WTC11 (cell line): ENCODE results near the gene KRT85. TPM values are rescaled to one million over a fixed set of nuclear protein-coding genes. Genes with fewer than 3 reads are reported as not detected.

Experiments used
- ATAC-seq: fragments of 200-7000 bp; cut with Tn5 transposase; 2 replicates; pipeline ENCODE4 v1.10.0; 2021; ENCODE audit warnings: mild to moderate bottlenecking, moderate library complexity
- CTCF ChIA-PET: fragments of 300-600 bp; sonication (Branson Sonifier 250); formaldehyde crosslinking; loops from one replicate; lab custom pipeline; 2021; ENCODE audit warnings: antibody characterized with exemption; lab: Charles Lee
- POLR2A ChIA-PET: fragments of 350-600 bp; sonication (Branson Sonifier 250); formaldehyde crosslinking; loops from one replicate; lab custom pipeline; 2021; ENCODE audit warnings: antibody characterized with exemption; lab: Charles Lee
- DNase-seq: peaks from one replicate; pipeline ENCODE4 v3.0.0; 2021; ENCODE audit warnings: low spot score
- H3K27ac Mint-ChIP-seq: 2 replicates; pipeline ENCODE4 v1.8.0; 2021; ENCODE audit warnings: mixed read lengths
- H3K27me3 Mint-ChIP-seq: 2 replicates; pipeline ENCODE4 v1.8.0; 2021; ENCODE audit warnings: low read depth, mild to moderate bottlenecking, moderate library complexity, mixed read lengths
- H3K36me3 Mint-ChIP-seq: 2 replicates; pipeline ENCODE4 v1.8.0; 2021; ENCODE audit warnings: mixed read lengths
- H3K4me1 Mint-ChIP-seq: 2 replicates; pipeline ENCODE4 v1.8.0; 2022; ENCODE audit warnings: mixed read lengths
- H3K4me3 Mint-ChIP-seq: 2 replicates; pipeline ENCODE4 v1.8.0; 2021; ENCODE audit warnings: mild to moderate bottlenecking, moderate library complexity, mixed read lengths
- H3K9me3 Mint-ChIP-seq: 2 replicates; pipeline ENCODE4 v1.8.0; 2021; ENCODE audit warnings: mixed read lengths
- FOXP1 ChIP-seq: sonication (generic); formaldehyde crosslinking; IDR thresholded peaks from 2 replicates; pipeline ENCODE4 v1.8.0; 2022; ENCODE audit warnings: missing genetic modification reagents, mild to moderate bottlenecking, moderate library complexity, borderline replicate concordance
- GABPB1 ChIP-seq: sonication (generic); formaldehyde crosslinking; IDR thresholded peaks from 2 replicates; pipeline ENCODE4 v1.8.1; 2023; ENCODE audit warnings: mild to moderate bottlenecking, missing genetic modification reagents
- IRF2 ChIP-seq: sonication (generic); formaldehyde crosslinking; IDR thresholded peaks from 2 replicates; pipeline ENCODE4 v1.8.0; 2022; ENCODE audit warnings: low read depth, missing genetic modification reagents, borderline replicate concordance
- JUN ChIP-seq: sonication (generic); formaldehyde crosslinking; IDR thresholded peaks from 2 replicates; pipeline ENCODE4 v1.8.0; 2023; ENCODE audit warnings: mild to moderate bottlenecking, missing genetic modification reagents
- RELA ChIP-seq: sonication (generic); formaldehyde crosslinking; IDR thresholded peaks from 2 replicates; pipeline ENCODE4 v1.8.1; 2022; ENCODE audit warnings: missing genetic modification reagents, mild to moderate bottlenecking, borderline replicate concordance
- SP1 ChIP-seq: sonication (generic); formaldehyde crosslinking; conservative IDR thresholded peaks from 2 replicates; pipeline ENCODE4 v1.8.1; 2022; ENCODE audit warnings: missing genetic modification reagents
- ZNF121 ChIP-seq: sonication (generic); formaldehyde crosslinking; IDR thresholded peaks from 2 replicates; pipeline ENCODE4 v1.8.0; 2023; ENCODE audit warnings: missing genetic modification reagents
- ZNF219 ChIP-seq: sonication (generic); formaldehyde crosslinking; IDR thresholded peaks from 2 replicates; pipeline ENCODE4 v1.8.0; 2023; ENCODE audit warnings: missing genetic modification reagents, mild to moderate bottlenecking, borderline replicate concordance
- total RNA-seq: library from RNA; stranded (reverse); gene quantifications from 3 replicates; pipeline ENCODE4 v1.2.3, GENCODE V29; 2021
- TF ChIP-seq, protein P1 (sequence below): sonication (generic); formaldehyde crosslinking; IDR thresholded peaks from 2 replicates; pipeline ENCODE4 v1.8.0; 2022; ENCODE audit warnings: mild to moderate bottlenecking, missing genetic modification reagents
- TF ChIP-seq, protein P2 (sequence below): fragments of 250-450 bp; sonication (Bioruptor Pico); IDR thresholded peaks from 2 replicates; pipeline ENCODE4 v1.9.0; 2021; ENCODE audit warnings: mild to moderate bottlenecking
- TF ChIP-seq, protein P3 (sequence below): fragments of 250-450 bp; sonication (Bioruptor Pico); conservative IDR thresholded peaks from 2 replicates; pipeline ENCODE4 v1.9.0; 2021; ENCODE audit warnings: mild to moderate bottlenecking
- TF ChIP-seq, protein P4 (sequence below): fragments of 250-450 bp; sonication (Bioruptor Pico); IDR thresholded peaks from 2 replicates; pipeline ENCODE4 v1.9.0; 2021; ENCODE audit warnings: mild to moderate bottlenecking, borderline replicate concordance
- TF ChIP-seq, protein P5 (sequence below): sonication (generic); formaldehyde crosslinking; IDR thresholded peaks from 2 replicates; pipeline ENCODE4 v1.8.1; 2022; ENCODE audit warnings: missing genetic modification reagents, borderline replicate concordance
- TF ChIP-seq, protein P6 (sequence below): sonication (generic); formaldehyde crosslinking; IDR thresholded peaks from 2 replicates; pipeline ENCODE4 v1.8.0; 2022; ENCODE audit warnings: mild to moderate bottlenecking, missing genetic modification reagents
- TF ChIP-seq, protein P7 (sequence below): sonication (generic); formaldehyde crosslinking; IDR thresholded peaks from 2 replicates; pipeline ENCODE4 v1.8.1; 2022; ENCODE audit warnings: low read depth, missing genetic modification reagents, borderline replicate concordance

Gene KRT85
- total RNA-seq, 1 experiment from 2014 or later = not detected

DNA sequence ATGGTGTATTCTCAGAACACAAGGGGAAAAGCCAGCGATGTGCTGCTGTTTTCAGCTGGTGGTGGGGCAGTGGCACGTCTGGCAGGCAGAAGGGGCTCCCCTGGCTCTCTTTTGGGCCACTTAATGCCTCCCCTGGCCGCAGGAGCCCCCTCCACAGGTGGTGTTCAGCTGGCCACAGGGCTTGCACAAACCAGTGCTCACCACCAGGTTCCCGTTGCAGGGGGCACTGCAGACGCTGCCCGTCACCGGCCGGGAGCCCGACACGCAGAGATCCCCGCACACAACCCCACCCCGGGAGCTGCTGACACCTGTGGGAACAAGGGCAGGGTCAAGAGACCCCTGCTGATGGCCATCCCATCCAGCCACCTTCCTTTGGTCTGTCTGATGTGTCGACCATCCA lies 52.8 kb downstream of the KRT85 start (continued):
- TF ChIP-seq, protein P1, sequence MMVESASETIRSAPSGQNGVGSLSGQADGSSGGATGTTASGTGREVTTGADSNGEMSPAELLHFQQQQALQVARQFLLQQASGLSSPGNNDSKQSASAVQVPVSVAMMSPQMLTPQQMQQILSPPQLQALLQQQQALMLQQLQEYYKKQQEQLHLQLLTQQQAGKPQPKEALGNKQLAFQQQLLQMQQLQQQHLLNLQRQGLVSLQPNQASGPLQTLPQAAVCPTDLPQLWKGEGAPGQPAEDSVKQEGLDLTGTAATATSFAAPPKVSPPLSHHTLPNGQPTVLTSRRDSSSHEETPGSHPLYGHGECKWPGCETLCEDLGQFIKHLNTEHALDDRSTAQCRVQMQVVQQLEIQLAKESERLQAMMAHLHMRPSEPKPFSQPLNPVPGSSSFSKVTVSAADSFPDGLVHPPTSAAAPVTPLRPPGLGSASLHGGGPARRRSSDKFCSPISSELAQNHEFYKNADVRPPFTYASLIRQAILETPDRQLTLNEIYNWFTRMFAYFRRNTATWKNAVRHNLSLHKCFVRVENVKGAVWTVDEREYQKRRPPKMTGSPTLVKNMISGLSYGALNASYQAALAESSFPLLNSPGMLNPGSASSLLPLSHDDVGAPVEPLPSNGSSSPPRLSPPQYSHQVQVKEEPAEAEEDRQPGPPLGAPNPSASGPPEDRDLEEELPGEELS (CRISPR knock-in tag) = no peak
- TF ChIP-seq JUN (CRISPR knock-in tag) = no peak
- TF ChIP-seq, all 79 proteins: peak for 0

DNA sequence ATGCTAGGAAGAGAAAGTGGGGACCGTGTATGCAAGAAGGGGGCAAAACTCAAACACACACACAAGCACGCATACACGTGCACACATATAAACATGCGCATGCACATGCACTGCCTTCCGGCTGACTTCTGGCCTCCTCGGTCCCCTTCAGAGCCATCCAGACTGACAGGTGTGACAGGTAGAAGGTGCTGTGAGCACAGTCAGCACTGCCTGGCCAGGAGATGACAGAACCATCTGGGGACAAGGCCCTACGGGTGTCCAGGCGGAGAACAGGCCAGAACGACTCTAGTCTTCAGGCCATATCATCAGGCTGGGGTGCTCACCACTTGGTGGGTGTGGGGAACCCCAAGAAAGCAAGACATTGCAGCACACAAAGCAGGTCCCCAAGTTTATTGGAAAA lies 53.4 kb downstream of the KRT85 start:
- Mint-ChIP-seq H3K4me1 (peaks cover 5% of the 10 kb centered on the region), H3K27me3 (peaks cover 26% of the 10 kb centered on the region), H3K4me3 (no peak overlapping the region), H3K36me3 (no peaks in the 10 kb centered on the region), H3K27ac (no peak overlapping the region), H3K9me3 (no peaks in the 10 kb centered on the region)
- TF ChIP-seq, protein P2, sequence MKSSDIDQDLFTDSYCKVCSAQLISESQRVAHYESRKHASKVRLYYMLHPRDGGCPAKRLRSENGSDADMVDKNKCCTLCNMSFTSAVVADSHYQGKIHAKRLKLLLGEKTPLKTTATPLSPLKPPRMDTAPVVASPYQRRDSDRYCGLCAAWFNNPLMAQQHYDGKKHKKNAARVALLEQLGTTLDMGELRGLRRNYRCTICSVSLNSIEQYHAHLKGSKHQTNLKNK = no peak
- TF ChIP-seq ZNF219 (CRISPR knock-in tag) (no peak), RELA (CRISPR knock-in tag) (no peak), GABPB1 (CRISPR knock-in tag) (no peak), IRF2 (CRISPR knock-in tag) (no peak), ZNF121 (CRISPR knock-in tag) (no peak), FOXP1 (CRISPR knock-in tag) (no peak), SP1 (CRISPR knock-in tag) (no peak)
- TF ChIP-seq, protein P3, sequence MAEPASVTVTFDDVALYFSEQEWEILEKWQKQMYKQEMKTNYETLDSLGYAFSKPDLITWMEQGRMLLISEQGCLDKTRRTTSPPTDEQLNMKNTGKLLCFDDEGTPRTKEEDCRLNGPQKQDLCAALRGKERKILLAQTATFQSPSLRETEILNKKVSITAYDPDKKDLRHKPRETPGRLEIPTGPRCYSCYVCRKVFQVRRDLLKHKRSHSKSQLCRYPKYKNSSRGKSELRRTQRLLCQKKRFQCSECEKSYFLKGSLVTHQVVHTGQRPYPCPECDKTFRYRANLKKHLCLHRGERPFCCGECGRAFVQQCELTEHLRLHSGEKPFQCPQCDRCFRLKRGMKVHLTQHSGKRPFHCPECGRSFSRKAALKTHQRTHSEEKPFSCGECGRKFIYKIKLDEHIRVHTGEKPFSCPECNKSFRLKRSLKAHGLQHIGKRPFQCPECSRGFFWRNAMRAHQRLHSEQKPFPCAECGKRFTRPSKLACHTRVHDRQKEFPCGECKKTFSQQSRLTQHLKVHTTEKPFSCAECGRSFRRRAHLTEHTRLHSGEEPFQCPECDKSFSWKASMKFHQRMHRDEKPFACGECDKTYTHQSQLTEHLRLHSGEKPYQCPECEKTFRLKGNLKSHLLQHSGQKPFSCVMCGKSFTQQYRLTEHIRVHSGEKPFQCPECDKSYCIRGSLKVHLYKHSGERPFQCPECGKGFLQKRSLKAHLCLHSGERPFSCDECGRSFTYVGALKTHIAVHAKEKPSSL = no peak
- TF ChIP-seq, protein P4, sequence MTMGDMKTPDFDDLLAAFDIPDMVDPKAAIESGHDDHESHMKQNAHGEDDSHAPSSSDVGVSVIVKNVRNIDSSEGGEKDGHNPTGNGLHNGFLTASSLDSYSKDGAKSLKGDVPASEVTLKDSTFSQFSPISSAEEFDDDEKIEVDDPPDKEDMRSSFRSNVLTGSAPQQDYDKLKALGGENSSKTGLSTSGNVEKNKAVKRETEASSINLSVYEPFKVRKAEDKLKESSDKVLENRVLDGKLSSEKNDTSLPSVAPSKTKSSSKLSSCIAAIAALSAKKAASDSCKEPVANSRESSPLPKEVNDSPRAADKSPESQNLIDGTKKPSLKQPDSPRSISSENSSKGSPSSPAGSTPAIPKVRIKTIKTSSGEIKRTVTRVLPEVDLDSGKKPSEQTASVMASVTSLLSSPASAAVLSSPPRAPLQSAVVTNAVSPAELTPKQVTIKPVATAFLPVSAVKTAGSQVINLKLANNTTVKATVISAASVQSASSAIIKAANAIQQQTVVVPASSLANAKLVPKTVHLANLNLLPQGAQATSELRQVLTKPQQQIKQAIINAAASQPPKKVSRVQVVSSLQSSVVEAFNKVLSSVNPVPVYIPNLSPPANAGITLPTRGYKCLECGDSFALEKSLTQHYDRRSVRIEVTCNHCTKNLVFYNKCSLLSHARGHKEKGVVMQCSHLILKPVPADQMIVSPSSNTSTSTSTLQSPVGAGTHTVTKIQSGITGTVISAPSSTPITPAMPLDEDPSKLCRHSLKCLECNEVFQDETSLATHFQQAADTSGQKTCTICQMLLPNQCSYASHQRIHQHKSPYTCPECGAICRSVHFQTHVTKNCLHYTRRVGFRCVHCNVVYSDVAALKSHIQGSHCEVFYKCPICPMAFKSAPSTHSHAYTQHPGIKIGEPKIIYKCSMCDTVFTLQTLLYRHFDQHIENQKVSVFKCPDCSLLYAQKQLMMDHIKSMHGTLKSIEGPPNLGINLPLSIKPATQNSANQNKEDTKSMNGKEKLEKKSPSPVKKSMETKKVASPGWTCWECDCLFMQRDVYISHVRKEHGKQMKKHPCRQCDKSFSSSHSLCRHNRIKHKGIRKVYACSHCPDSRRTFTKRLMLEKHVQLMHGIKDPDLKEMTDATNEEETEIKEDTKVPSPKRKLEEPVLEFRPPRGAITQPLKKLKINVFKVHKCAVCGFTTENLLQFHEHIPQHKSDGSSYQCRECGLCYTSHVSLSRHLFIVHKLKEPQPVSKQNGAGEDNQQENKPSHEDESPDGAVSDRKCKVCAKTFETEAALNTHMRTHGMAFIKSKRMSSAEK (CRISPR knock-in tag) = no peak
- TF ChIP-seq, protein P5, sequence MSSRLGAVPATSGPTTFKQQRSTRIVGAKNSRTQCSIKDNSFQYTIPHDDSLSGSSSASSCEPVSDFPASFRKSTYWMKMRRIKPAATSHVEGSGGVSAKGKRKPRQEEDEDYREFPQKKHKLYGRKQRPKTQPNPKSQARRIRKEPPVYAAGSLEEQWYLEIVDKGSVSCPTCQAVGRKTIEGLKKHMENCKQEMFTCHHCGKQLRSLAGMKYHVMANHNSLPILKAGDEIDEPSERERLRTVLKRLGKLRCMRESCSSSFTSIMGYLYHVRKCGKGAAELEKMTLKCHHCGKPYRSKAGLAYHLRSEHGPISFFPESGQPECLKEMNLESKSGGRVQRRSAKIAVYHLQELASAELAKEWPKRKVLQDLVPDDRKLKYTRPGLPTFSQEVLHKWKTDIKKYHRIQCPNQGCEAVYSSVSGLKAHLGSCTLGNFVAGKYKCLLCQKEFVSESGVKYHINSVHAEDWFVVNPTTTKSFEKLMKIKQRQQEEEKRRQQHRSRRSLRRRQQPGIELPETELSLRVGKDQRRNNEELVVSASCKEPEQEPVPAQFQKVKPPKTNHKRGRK (CRISPR knock-in tag) = no peak
- TF ChIP-seq, protein P6, sequence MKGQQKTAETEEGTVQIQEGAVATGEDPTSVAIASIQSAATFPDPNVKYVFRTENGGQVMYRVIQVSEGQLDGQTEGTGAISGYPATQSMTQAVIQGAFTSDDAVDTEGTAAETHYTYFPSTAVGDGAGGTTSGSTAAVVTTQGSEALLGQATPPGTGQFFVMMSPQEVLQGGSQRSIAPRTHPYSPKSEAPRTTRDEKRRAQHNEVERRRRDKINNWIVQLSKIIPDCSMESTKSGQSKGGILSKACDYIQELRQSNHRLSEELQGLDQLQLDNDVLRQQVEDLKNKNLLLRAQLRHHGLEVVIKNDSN (CRISPR knock-in tag) = no peak
- TF ChIP-seq, protein P7, sequence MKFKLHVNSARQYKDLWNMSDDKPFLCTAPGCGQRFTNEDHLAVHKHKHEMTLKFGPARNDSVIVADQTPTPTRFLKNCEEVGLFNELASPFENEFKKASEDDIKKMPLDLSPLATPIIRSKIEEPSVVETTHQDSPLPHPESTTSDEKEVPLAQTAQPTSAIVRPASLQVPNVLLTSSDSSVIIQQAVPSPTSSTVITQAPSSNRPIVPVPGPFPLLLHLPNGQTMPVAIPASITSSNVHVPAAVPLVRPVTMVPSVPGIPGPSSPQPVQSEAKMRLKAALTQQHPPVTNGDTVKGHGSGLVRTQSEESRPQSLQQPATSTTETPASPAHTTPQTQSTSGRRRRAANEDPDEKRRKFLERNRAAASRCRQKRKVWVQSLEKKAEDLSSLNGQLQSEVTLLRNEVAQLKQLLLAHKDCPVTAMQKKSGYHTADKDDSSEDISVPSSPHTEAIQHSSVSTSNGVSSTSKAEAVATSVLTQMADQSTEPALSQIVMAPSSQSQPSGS (CRISPR knock-in tag) = no peak
- CTCF ChIA-PET = interaction anchor here (1.2 to 2.9 kb wide), 3 partner anchors 35 to 92 kb away, joined by 3 to 21 read pairs (median 4); no protein-coding TSS in a partner anchor
- POLR2A ChIA-PET = no interaction called here
- DNase-seq = no peak
- no peak for ATAC-seq
